ENCODE measurements around the gene GYPC. TPM values are rescaled to one million over a fixed set of nuclear protein-coding genes. Genes with fewer than 3 reads are reported as not detected.

GYPC gene, protein sequence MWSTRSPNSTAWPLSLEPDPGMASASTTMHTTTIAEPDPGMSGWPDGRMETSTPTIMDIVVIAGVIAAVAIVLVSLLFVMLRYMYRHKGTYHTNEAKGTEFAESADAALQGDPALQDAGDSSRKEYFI
- 71.0 and 112 TPM in 2 replicates for total RNA-seq

DNA sequence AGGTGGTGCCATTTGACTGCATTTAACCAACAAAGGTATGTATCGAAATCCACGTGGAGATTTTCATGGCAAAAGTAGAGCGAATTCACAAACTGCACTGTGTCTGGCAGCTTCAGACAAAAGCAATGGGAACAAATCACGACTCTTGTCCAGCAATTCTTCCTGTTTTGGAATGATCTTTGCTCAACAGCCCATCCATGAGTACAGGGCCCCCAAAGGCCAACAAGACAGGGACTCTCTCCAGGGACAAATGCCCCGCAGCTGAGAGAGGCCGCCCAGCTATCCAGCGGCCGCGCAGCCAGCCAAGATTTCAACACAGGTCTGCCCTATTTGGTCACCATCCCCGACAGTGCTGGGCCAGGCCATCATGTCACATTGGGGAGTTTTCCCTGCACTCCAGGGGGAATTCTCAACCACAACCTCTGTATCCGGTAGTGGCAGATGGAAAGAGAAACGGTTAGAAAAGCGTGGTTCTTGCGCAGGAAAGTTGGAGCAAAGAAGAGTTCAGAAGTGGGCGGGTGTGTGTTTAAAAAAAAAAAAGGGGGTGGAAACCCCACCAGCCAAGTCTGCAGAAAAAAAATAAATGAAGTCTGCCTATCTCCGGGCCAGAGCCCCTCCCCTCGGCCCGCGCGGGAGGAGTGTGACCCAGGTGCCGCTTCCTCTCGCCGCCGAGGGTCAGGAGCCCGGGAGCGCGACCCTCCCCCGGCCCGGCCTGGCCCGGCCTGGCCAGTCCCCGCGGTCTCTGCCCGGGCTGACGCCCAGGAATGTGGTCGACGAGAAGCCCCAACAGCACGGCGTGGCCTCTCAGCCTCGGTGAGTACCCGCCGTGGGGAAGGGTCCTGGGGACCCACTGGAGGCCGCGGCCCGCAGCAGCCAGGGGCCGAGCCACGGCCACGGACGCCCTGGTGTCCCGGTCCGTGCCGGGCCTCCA, at the start of gene GYPC:
Gene GYPC (plus strand): TSS at position 659 of the 931 bp plus-strand sequence. CDS start 106 bp downstream, at position 765.

Other genes with a start within 250 kb of the GYPC start
- not detected in 2 replicates for gene TEX51, start 242.7 kb downstream of the GYPC start, total RNA-seq

Measured in smooth muscle cell of trachea (primary cell).